NCI-H345 treated with DMSO at 0.1 percent for 48 hours (cell line): ENCODE results near the gene CD180.
"Not testable (repeated sequence)": the region's sequence is repeated elsewhere in the genome, so short reads cannot be mapped to it uniquely, and the experiment has no call there.

Experiments used
- DNase-seq: peaks from one replicate; lab custom pipeline; 2025; ENCODE audit not compliant: unreplicated experiment; lab: John Stamatoyannopoulos, UW

CD180 gene

DNA sequence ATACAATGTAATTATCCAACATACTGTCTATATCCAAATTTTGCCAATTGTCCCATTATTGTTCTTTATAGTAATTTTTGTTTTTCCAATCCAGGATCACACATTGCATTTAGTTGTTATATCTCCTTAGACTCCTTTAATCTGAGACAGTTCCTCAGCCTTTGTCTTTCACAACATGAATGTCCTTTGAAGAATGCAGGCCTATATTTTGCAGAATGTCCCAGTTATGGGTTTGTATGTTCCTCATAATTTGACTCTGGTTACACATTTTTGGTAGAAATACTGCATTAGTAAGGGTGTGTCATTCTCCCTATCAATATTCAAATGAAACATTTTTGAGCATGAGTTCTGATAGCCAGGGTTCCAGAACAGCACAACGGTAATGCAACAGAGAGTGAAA lies 6.7 kb downstream of the CD180 start:
- no peak for DNase-seq

DNA sequence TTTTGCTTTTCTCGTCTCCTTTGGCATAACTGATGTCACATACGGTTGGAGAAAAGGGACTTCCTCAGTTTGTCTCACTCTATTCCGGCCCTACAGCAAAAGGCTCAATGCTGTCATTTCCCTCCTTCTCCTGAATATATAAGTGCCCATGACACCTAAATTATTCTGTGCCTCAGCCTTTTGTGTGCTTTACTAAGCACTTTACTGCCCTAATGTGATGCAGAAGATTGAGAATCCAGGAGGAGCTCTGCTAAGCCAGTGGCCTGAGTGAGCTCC lies 7.6 kb downstream of the CD180 start:
- no peak for DNase-seq

DNA sequence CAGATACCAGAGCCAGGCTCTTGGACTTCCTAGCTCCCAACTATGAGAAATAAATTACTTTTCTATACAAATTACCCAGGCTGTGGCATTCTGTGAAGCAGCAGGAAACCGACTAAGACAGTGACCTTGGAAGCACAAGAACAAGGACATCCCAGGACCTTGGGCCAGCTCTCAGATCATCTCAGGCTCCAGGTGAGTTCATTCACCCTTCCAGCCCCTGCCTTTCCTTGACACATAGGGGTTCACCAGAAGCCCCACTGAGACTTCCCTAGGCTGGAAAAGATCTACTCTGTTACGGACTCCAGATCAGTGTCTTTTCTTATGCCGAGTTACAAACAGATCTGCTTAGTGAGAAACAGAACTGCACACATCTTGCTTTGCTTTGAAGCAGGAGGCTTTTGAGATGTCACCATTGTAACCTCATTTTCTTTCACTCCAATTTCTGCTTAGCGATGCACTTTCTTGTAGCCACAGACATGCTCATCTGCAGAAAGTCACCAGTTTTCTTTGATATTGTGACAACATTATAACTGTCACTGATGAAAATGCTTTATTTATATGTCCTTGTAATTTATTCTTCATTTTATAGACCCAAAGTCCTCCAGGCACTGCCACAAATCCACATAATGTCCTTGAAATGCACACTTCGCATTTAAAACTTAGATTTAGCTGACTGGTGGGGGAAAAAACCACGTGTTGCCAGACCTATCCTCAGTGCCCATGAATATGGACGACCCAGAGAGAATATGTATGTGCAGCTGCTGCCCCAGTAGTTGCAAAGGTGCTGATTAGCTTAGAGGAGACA lies 8.1 kb downstream of the CD180 start:
- DNase-seq = no peak

DNA sequence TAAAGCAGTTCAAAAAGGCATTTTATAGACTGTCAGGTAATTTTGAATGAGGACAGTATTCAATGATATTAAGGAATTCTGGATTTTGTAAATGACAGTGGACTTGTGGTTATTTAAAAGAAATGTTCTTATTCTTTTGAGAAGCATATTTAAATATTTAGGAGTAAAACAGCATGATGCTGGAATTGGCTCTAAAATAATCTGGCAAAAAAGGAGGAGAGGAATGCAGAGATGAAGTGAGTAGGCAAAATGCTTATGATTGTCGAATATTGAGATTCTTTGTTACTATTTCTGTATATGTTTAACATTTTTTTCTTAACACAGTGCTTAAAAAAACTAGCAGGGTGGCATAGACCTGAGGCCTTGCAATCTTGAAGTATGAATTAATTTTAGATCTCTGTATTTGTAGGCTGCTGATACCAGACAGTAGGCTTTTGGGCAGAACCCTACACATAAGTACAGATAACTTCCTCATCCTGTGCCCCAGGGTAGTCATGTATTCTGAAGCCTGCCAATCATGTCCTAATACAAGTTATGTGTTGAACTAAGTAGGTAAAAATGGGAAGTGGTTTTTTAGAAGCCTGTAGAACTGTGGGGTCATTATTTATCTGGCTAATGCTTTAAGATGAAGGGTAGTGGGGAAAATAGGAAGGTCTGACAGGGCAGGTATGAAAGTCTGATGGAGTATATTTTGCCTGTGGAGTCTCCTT lies 9.4 kb downstream of the CD180 start:
- no peak for DNase-seq

DNA sequence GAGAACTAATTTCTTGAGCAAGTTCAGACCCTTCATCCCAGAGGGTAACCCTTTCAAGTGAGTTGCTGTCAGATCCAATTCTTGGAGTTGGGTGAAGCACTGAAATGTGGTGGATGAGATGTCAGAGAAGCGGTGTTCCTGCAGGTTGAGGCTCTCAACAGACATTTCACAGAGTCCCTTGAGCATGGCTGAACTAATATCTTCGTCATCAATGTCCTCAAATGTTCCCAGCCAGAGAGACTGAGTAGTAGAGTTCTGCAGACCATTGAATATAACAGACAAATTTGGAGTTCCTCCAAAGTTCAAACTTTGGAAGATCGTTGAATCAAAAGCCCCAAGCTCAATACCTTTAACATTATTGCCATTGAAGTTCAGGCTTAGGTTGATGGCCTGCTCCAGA lies 12.7 kb downstream of the CD180 start:
- no peak for DNase-seq

DNA sequence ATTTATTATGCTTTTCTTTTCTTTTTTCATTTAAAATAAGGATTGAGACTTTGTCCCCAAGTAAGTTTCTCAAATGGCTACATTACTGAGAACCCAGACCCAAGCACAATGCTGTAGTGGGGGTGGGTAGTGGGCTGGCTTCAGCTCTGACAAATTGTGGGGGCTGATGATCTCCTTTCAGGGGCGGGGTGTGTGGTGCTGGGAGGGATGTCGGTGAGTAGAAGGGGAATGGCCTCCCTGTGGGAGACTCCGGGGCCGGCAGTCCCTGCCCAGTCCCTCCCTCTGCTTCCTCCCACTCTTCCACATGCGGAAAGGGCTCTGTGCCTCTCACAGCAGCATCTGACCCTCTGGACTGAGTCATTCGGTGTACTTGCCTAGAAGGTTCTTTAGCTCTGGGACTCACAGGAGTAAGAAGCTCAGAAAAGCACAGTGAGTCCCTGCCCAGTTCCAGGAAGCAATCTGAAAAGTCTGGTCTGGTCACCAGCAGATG lies 14.3 kb downstream of the CD180 start:
- DNase-seq = no peak

DNA sequence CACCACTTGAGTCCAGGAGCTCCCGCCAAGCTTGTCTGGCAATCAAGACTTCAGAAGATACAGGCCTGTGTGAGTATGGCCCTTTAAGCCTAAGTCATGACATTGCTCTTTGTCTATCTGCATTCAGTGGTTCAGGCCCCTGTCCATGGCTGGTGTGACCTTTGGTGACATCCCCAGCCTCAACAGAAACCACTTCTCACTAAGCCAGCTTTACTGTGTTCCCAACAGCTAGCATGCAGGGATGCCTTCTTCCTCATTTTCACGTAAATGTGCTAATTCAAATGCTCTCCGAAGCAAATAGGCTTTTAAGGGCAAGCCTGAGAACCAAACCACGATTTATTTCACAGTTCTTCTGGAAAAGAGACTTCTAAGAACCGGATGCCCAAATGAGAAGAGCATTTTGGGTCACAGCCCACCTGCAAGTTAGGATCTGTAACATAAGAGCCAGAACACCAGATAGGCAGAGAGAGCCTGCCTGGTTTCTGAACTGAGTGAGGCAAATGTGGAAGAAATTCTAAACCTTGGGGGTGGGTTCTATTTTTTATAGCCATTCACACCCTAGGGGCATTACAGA lies 14.9 kb downstream of the CD180 start:
- no peak for DNase-seq

DNA sequence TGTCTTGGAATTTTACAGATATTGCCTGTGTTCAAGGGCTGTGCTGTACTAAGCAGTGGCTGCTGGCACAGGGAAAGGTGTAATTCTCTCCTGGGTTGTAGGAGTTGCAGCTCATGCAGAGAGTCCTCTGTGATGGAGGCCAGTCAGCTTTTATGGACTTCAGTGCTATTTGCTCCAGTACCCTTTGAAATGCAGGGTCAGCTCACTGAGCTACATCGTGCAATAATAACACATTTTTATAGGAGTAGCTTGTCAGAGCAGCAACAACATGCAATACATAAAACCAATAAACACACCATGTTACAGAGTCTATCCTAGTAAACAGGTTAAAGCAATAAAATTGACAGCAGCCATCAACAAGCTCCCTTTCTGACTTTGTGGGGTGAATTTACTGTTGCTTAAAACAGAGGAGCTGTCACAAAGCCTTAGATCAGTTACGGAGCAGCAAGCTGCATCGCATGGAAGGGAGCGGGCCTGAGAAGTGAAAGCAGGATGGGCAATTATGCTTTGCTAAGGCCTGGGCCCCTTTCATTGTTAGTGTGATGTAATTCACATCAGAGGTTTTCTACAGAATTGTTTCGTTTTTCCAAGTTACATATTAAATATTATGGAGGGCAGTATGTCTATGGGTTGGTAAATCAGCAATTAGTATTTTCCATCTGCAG lies 16.8 kb downstream of the CD180 start:
- DNase-seq = no peak

DNA sequence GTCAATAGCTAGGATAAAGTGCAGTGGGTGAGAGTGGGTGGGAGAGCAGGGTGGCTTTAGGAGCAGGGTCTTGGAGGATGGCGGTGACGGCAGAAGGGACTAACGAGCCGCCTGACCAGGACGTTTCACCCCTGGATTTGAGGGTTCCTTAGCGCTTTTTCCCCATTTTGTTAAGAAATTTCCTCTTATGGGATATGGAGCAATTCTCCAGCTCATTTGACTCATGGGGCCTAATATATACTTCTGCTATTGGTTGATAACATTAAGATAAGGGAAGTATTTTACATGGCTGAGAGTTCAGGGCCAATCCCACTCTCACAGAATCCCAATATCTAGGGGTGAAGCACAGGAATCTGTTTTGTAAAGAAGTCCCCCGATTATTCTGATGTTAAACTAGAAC lies 17.6 kb downstream of the CD180 start:
- DNase-seq = no peak

DNA sequence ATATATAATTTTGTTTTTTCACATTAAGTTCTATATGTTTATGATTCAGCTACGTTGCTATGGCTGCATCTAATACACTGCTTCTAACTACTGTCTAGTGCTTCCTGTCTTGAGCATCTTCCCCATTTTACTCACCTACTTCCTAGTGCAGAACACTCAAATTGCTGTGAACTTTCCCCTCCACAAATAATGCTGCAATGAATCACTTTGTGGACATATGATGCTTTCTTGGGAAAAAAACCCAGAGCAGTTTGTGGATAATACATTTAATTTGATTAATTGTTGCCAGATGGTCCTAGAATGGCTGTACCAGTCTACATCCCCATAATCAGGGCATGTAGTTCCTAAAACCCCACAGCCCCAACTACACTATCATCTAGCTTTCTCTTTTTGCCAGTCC lies 18.5 kb downstream of the CD180 start:
- DNase-seq = no peak

DNA sequence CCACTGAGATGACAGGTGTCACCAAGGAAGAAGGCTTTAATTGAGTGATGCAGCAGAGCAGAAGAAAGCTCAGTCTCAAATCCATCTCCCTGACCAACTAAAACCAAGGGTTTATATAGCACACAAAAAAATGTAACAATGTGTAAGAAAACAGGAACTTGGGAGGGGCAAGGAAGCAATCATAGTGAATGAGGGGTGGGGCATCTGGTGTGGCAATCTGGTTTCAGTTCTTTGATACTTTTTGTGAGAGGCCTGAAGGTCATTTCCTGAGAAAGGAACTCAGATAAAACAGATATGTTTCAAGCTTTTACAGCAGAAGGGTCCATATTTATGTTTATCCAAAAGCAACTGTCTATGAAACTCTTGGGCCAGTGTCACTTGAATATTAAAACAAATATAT lies 19.7 kb downstream of the CD180 start:
- DNase-seq = no peak

DNA sequence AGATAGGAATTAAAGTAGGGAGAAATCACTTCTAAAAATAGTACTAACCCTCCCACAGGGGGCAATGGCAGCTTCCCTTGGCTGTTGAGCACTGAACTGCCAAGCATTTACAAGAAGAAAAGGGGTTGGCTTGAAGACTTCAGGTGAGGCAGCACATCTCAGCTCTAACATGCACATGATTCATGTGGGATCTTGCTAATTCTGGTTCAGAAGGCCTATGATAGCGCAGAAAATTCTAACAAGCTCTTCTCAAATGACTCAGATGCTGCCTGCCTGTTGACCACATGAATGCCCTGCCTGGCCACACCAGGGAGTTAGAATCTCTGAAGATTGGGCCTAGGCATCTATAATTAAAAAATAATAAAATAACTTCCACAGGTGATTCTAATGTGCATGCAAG lies 22.6 kb downstream of the CD180 start:
- DNase-seq = no peak

DNA sequence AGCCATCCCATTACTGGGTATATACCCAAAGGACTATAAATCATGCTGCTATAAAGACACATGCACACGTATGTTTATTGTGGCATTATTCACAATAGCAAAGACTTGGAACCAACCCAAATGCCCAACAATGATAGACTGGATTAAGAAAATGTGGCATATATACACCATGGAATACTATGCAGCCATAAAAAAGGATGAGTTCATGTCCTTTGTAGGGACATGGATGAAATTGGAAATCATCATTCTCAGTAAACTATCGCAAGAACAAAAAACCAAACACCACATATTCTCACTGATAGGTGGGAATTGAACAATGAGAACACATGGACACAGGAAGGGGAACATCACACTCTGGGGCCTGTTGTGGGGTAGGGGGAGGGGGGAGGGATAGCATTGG lies 23.2 kb downstream of the CD180 start:
- not testable (repeated sequence) for DNase-seq

DNA sequence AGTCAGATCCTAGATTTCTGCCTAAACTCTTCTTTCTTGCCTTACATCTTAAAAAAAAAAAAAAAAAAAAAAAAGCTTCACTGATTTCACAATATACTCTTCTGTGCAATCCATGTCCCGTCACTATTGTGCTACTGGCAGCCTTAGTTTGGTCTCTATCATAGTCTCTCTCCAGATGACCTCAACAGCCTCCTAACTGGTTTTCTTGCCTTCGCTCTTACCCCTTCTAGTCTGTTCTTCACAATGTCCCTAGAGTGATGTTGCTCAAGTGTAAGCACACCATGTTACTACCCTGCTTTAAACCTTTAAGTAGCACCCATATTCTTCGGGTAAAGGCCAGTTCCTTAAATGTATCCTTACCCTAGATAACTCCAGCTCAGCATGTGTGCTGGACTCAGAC lies 25.8 kb downstream of the CD180 start:
- DNase-seq = no peak

DNA sequence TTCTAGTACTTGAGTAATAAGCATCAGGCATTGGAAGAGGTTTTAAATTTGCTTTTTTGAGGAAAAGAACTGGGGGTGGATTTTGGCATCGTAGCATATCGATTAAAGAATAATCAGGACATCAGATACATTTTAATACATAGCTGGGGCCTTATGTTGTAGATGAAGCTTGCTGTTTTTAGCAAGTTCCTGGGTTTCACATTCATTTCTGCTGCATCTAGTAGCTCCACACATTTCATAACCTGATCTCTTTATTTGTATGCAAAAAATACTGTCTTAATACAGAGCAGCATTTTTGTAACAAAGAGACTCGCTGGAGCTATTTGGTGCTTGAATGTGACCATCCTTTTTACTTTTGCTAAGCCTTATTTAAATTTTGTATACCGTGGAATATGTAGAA lies 28.5 kb downstream of the CD180 start:
- no peak for DNase-seq

DNA sequence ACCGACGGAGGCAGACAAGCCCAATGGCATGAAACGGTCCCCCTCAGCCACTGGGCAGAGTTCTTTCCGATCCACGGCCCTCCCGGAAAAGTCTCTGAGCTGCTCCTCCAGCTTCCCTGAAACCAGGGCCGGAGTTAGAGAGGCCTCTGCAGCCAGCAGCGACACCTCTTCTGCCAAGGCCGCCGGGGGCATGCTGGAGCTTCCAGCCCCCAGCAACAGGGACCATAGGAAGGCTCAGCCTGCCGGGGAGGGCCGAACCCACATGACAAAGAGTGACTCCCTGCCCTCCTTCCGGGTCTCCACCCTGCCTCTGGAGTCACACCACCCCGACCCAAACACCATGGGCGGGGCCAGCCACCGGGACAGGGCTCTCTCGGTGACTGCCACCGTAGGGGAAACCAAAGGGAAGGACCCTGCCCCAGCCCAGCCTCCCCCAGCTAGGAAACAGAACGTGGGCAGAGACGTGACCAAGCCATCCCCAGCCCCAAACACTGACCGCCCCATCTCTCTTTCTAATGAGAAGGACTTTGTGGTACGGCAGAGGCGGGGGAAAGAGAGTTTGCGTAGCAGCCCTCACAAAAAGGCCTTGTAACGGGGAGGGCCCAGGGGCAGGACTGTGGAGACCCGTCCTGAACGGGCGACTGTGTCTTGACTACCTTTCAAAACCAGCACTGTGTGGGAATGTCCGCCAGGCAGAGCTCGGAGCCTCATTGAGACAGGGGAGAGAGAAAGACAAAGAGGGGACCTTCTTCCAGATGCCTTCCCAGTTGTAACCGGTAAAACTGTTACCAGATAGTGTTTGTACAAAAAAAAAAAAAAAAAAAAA lies 29.9 kb downstream of the CD180 start:
- DNase-seq = no peak

DNA sequence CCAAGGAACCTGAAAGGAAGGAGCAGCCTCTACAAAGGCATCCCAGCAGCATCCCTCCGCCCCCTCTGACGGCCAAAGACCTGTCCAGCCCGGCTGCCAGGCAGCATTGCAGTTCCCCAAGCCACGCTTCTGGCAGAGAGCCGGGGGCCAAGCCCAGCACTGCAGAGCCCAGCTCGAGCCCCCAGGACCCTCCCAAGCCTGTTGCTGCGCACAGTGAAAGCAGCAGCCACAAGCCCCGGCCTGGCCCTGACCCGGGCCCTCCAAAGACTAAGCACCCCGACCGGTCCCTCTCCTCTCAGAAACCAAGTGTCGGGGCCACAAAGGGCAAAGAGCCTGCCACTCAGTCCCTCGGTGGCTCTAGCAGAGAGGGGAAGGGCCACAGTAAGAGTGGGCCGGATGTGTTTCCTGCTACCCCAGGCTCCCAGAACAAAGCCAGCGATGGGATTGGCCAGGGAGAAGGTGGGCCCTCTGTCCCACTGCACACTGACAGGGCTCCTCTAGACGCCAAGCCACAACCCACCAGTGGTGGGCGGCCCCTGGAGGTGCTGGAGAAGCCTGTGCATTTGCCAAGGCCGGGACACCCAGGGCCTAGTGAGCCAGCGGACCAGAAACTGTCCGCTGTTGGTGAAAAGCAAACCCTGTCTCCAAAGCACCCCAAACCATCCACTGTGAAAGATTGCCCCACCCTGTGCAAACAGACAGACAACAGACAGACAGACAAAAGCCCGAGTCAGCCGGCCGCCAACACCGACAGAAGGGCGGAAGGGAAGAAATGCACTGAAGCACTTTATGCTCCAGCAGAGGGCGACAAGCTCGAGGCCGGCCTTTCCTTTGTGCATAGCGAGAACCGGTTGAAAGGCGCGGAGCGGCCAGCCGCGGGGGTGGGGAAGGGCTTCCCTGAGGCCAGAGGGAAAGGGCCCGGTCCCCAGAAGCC lies 30.8 kb downstream of the CD180 start:
- DNase-seq = no peak

DNA sequence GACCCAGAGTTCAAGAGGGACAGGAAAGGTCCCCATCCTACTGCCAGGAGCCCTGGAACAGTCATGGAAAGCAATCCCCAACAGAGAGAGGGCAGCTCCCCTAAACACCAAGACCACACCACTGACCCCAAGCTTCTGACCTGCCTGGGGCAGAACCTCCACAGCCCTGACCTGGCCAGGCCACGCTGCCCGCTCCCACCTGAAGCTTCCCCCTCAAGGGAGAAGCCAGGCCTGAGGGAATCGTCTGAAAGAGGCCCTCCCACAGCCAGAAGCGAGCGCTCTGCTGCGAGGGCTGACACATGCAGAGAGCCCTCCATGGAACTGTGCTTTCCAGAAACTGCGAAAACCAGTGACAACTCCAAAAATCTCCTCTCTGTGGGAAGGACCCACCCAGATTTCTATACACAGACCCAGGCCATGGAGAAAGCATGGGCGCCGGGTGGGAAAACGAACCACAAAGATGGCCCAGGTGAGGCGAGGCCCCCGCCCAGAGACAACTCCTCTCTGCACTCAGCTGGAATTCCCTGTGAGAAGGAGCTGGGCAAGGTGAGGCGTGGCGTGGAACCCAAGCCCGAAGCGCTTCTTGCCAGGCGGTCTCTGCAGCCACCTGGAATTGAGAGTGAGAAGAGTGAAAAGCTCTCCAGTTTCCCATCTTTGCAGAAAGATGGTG lies 31.6 kb downstream of the CD180 start:
- DNase-seq = no peak

DNA sequence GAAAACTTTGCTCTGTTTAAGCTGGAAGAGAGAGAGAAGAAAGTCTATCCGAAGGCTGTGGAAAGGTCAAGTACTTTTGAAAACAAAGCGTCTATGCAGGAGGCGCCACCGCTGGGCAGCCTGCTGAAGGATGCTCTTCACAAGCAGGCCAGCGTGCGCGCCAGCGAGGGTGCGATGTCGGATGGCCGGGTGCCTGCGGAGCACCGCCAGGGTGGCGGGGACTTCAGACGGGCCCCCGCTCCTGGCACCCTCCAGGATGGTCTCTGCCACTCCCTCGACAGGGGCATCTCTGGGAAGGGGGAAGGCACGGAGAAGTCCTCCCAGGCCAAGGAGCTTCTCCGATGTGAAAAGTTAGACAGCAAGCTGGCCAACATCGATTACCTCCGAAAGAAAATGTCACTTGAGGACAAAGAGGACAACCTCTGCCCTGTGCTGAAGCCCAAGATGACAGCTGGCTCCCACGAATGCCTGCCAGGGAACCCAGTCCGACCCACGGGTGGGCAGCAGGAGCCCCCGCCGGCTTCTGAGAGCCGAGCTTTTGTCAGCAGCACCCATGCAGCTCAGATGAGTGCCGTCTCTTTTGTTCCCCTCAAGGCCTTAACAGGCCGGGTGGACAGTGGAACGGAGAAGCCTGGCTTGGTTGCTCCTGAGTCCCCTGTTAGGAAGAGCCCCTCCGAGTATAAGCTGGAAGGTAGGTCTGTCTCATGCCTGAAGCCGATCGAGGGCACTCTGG lies 32.6 kb downstream of the CD180 start:
- DNase-seq = no peak
